ENCODE data around the gene CFAP298. TPM values are rescaled to one million over a fixed set of nuclear protein-coding genes. Genes with fewer than 3 reads are reported as not detected.

The CFAP298 gene
- total and polyA plus RNA-seq, 2 of the 13 experiments (the other 11 are each of a cell fraction or from before 2014, with no cell fraction given): 21.2 to 62.2 TPM

DNA sequence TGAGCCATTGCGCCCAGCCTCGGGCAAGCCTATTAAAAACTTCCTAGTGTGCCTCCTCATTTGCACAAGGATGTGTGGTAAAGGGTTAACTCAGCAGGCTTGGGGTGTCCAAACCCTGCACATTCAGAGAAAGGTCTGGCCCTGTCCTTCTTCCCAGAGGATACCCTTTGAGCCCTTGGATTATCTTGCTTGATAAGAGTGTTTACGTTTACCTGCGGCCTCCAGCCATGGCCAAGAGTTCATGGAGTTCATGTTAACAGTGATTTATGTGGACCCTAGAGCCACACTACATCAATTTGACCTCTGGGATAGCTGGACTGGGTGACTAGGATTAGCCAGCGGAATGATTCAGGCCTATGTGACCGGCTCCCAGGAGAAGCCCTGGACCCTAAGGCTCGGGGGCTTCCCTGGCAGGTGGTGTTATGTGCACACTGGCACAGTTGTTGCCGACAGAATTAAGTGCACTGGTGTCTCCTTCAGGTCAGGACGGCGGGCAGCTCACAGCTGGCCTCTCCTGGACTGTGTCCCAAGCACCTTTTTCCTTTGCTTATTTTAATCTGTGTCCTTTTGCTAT is 19.2 kb downstream of the CFAP298 start (continued):
- TF ChIP-seq THAP11 (CRISPR knock-in tag; IDR thresholded peaks at IDR 0.05): peak; percentile 78
- TF ChIP-seq, protein P1, sequence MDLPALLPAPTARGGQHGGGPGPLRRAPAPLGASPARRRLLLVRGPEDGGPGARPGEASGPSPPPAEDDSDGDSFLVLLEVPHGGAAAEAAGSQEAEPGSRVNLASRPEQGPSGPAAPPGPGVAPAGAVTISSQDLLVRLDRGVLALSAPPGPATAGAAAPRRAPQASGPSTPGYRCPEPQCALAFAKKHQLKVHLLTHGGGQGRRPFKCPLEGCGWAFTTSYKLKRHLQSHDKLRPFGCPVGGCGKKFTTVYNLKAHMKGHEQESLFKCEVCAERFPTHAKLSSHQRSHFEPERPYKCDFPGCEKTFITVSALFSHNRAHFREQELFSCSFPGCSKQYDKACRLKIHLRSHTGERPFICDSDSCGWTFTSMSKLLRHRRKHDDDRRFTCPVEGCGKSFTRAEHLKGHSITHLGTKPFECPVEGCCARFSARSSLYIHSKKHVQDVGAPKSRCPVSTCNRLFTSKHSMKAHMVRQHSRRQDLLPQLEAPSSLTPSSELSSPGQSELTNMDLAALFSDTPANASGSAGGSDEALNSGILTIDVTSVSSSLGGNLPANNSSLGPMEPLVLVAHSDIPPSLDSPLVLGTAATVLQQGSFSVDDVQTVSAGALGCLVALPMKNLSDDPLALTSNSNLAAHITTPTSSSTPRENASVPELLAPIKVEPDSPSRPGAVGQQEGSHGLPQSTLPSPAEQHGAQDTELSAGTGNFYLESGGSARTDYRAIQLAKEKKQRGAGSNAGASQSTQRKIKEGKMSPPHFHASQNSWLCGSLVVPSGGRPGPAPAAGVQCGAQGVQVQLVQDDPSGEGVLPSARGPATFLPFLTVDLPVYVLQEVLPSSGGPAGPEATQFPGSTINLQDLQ (CRISPR knock-in tag; IDR thresholded peaks at IDR 0.05): no peak
- TF ChIP-seq, protein P2, sequence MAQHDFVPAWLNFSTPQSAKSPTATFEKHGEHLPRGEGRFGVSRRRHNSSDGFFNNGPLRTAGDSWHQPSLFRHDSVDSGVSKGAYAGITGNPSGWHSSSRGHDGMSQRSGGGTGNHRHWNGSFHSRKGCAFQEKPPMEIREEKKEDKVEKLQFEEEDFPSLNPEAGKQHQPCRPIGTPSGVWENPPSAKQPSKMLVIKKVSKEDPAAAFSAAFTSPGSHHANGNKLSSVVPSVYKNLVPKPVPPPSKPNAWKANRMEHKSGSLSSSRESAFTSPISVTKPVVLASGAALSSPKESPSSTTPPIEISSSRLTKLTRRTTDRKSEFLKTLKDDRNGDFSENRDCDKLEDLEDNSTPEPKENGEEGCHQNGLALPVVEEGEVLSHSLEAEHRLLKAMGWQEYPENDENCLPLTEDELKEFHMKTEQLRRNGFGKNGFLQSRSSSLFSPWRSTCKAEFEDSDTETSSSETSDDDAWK (CRISPR knock-in tag; IDR thresholded peaks at IDR 0.05): no peak
- TF ChIP-seq ZNF782 (CRISPR knock-in tag; IDR thresholded peaks at IDR 0.05; ENCODE audit: borderline replicate concordance): no peak
- TF ChIP-seq GTF2F1 (IDR thresholded peaks at IDR 0.05; ENCODE audit: low read length): no peak
- no peak for TF ChIP-seq ZC3H13 (CRISPR knock-in tag; IDR thresholded peaks at IDR 0.05)
- TF ChIP-seq, protein P3, sequence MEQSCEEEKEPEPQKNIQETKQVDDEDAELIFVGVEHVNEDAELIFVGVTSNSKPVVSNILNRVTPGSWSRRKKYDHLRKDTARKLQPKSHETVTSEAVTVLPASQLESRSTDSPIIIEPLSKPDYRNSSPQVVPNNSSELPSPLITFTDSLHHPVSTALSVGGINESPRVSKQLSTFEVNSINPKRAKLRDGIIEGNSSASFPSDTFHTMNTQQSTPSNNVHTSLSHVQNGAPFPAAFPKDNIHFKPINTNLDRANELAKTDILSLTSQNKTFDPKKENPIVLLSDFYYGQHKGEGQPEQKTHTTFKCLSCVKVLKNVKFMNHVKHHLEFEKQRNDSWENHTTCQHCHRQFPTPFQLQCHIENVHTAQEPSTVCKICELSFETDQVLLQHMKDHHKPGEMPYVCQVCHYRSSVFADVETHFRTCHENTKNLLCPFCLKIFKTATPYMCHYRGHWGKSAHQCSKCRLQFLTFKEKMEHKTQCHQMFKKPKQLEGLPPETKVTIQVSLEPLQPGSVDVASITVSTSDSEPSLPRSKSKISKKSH (CRISPR knock-in tag; IDR thresholded peaks at IDR 0.05; ENCODE audit: borderline replicate concordance): peak; percentile 20; the same call in 1 of the 2 replicates
- no peak for TF ChIP-seq ETV6 (CRISPR knock-in tag; conservative IDR thresholded peaks at IDR 0.05)
- TF ChIP-seq ZBTB20 (CRISPR knock-in tag; IDR thresholded peaks at IDR 0.05; ENCODE audit: borderline replicate concordance, low read depth): peak; percentile 74; the same call in 1 of the 2 replicates
- TF ChIP-seq ZNF776 (CRISPR knock-in tag; IDR thresholded peaks at IDR 0.05): no peak
- TF ChIP-seq TCF7 (IDR thresholded peaks at IDR 0.05; ENCODE audit: low read depth): peak; percentile 87
- no peak for TF ChIP-seq DR1 (CRISPR knock-in tag; IDR thresholded peaks at IDR 0.05)
- no peak for TF ChIP-seq ZNF460 (CRISPR knock-in tag; IDR thresholded peaks at IDR 0.05; ENCODE audit: borderline replicate concordance)
- TF ChIP-seq GATA4 (IDR thresholded peaks at IDR 0.05; ENCODE audit: borderline replicate concordance, low read depth): peak; percentile 99
- no peak for TF ChIP-seq SNAPC2 (CRISPR knock-in tag; IDR thresholded peaks at IDR 0.05)
- TF ChIP-seq JDP2 (CRISPR knock-in tag; IDR thresholded peaks at IDR 0.05; ENCODE audit: borderline replicate concordance): no peak
- TF ChIP-seq RARG (CRISPR knock-in tag; IDR thresholded peaks at IDR 0.05; ENCODE audit: low read depth): no peak
- no peak for TF ChIP-seq PHF20 (CRISPR knock-in tag; IDR thresholded peaks at IDR 0.05)
- TF ChIP-seq MEF2D (CRISPR knock-in tag; IDR thresholded peaks at IDR 0.05): peak; percentile 91
- no peak for TF ChIP-seq ZIK1 (CRISPR knock-in tag; IDR thresholded peaks at IDR 0.05; ENCODE audit: borderline replicate concordance, low read depth)
- TF ChIP-seq ZUFSP (CRISPR knock-in tag; IDR thresholded peaks at IDR 0.05; ENCODE audit: borderline replicate concordance): no peak
- no peak for TF ChIP-seq MLLT10 (CRISPR knock-in tag; IDR thresholded peaks at IDR 0.05)

All from HepG2 (cell line).